Heart left ventricle (tissue), 16 donors: ENCODE measurements around the gene BGN. TPM values are rescaled to one million over a fixed set of nuclear protein-coding genes. Genes with fewer than 3 reads are reported as not detected.

Experiments used
- ATAC-seq, 4 donors: fragments of 200-7000 bp; cut with Tn5 transposase; one replicate each; pipeline ENCODE4 v1.9.1; 2020 to 2022; ENCODE audit warnings: moderate library complexity in 4 of 4, mild to moderate bottlenecking in 3 of 4, moderate number of reproducible peaks in 1 of 4
- DNase-seq, 5 donors: peaks; one replicate each; pipeline ENCODE4 v3.0.0-alpha.2; 2020
- H3K27ac ChIP-seq, 12 donors: fragments of 200-600 bp; sonication (generic) in 4 of 12; one replicate each; pipeline versions ENCODE4 v1.5.0 to v1.8.0; 2016 to 2022; ENCODE audit warnings: mild to moderate bottlenecking in 2 of 12
- H3K27me3 ChIP-seq, 9 donors: fragments of 200-600 bp; sonication (generic) in 2 of 9; one replicate each; pipeline versions ENCODE4 v1.5.1 to v1.8.0; 2016 to 2022; ENCODE audit warnings: mild to moderate bottlenecking in 3 of 9
- H3K36me3 ChIP-seq, 9 donors: fragments of 200-600 bp; sonication (generic) in 2 of 9; one replicate each; pipeline versions ENCODE4 v1.5.0 to v1.8.0; 2018 to 2022; ENCODE audit warnings: mild to moderate bottlenecking in 2 of 9
- H3K4me1 ChIP-seq, 12 donors: fragments of 200-600 bp; sonication (generic) in 4 of 12; one replicate each; pipeline versions ENCODE4 v1.5.0 to v1.8.0; 2016 to 2022; ENCODE audit warnings: mild to moderate bottlenecking in 3 of 12
- H3K4me3 ChIP-seq, 12 donors: fragments of 200-600 bp; sonication (generic) in 4 of 12; one replicate each; pipeline versions ENCODE4 v1.5.0 to v1.8.0; 2017 to 2022; ENCODE audit warnings: mild to moderate bottlenecking in 9 of 12, moderate library complexity in 4 of 12
- H3K9me3 ChIP-seq, 12 donors: fragments of 200-600 bp; sonication (generic) in 4 of 12; one replicate each; pipeline versions ENCODE4 v1.5.0 to v1.8.0; 2016 to 2022; ENCODE audit warnings: mild to moderate bottlenecking in 1 of 12
- CTCF ChIP-seq, 12 donors: fragments of 200-600 bp; sonication (generic) in 4 of 12; IDR thresholded peaks; one replicate each; pipeline versions ENCODE4 v1.5.0 to v1.8.0; 2018 to 2022; ENCODE audit warnings: antibody characterized with exemption in 12 of 12, mild to moderate bottlenecking in 5 of 12
- POLR2A ChIP-seq, 2 donors: fragments of 450-650 bp; IDR thresholded peaks; one replicate each; pipeline ENCODE4 v1.6.1; 2017; ENCODE audit warnings: antibody characterized with exemption in 2 of 2, mild to moderate bottlenecking in 2 of 2, moderate library complexity in 2 of 2
- WGBS, 4 donors: extraction: QIAGEN DNeasy Blood & Tissue Kit in 2 of 4; methylation state at CpG; one replicate each; pipeline versions ENCODE4 v1.1.5 to v1.1.7; 2013 to 2018; 5-methylcytosine and 5-hydroxymethylcytosine counted together
- intact Hi-C, 10 donors: fragments of 100-400 bp; cut with DNase I; formaldehyde crosslinking; loops; one replicate each; pipeline versions ENCODE4 v1.11.1 to v1.14.2; 2022
- polyA plus RNA-seq, 2 donors: library from polyadenylated mRNA; stranded (reverse); fragments of 200-250 nt; gene quantifications; one replicate each; pipeline ENCODE4 v1.2.3, GENCODE V29; 2013
- total RNA-seq, 9 donors: library from RNA; depleted of rRNA in 2 of 9; stranded (reverse); fragments of >200 nt in 2 of 9; fragmentation: NEBNext Ultra II Directional in 3 of 9; extraction: Animal tissue kit (Norgen Biotek cat#: 25700) in 3 of 9; gene quantifications; one replicate each; pipeline versions ENCODE4 v1.1.0 to v1.2.4, GENCODE V29; 2016 to 2023
- donor health status: ischemic (EF 13 %, LVEDD 7.1; RV severe dilation, severe dysfunction).
- donor health status: healthy with polysubstance abuse.
- donor health status: DM: no; HTN: yes; CAD: no.
- donor health status: DM: no; HTN: no; CAD: no.
- donor health status: ischemic (EF 25% LVEDD 6.9; RV normal size, moderate dysfunction).
- donor health status: ischemic (EF 25% LVEDD 5.7; RV mildly dilated, moderate dysfunction).
- donor health status: healthy.
- donor health status: DM: yes; HTN: yes; CAD: no.
- donor health status: ischemic (EF 35%, LVEDD 5.7; RV mildly dilated, moderate dysfunction).
- donor health status: nonischemic (EF 11% LVEDD 7.7; RV severe dilation, severe dysfunction).
- donor health status: DM: yes; HTN: yes; CAD: no.
- donor health status: PGD.
- donor health status: ischemic (EF 29% LVEDD 5.4; RV normal size, mild dysfunction).
- donor health status: nonischemic (EF 23%, LVEDD 6.1; RV moderate dilation, normal function).

BGN gene
- total and polyA plus RNA-seq, 11 donors, result 55.7 to 264 (median 76.9) TPM

- Histone ChIP-seq H3K36me3 (no peaks in the 10 kb centered on the region), H3K27ac (no peak overlapping the region), H3K4me3 (no peak overlapping the region), H3K9me3 (no peaks in the 10 kb centered on the region), H3K27me3 (no peaks in the 10 kb centered on the region), H3K4me1 (no peaks in the 10 kb centered on the region)
- no peak for DNase-seq
- 63 to 75% (median 66%) methylated on average over 7 of the region's 7 CpGs for WGBS, 4 donors
- intact Hi-C loops, result no loop called here
- ATAC-seq, result no peak
- TF ChIP-seq CTCF (IDR thresholded peaks at IDR 0.05), result no peak
- no peak for TF ChIP-seq POLR2A (IDR thresholded peaks at IDR 0.05)
Observed at GRCh38 chrX:153547195-153547594, 52.4 kb downstream of the BGN start.

- no peaks in the 10 kb centered on the region for H3K4me1 ChIP-seq
- no peak overlapping the region for H3K4me3 ChIP-seq
- DNase-seq (no peak), ATAC-seq (no peak)
- H3K27ac ChIP-seq, result no peak overlapping the region
- intact Hi-C loops, result no loop called here
- TF ChIP-seq CTCF (IDR thresholded peaks at IDR 0.05), result no peak
- no peak for TF ChIP-seq POLR2A (IDR thresholded peaks at IDR 0.05)
- no peaks in the 10 kb centered on the region for H3K36me3 ChIP-seq
- peaks cover 0 to 3% (median 0%) of the 10 kb centered on the region in 9 donors for H3K27me3 ChIP-seq
- no peaks in the 10 kb centered on the region for H3K9me3 ChIP-seq
- 89 to 93% (median 91%) methylated on average over 15 to 17 of the region's 17 CpGs for WGBS, 4 donors
Observed at GRCh38 chrX:153549231-153549630, 54.5 kb downstream of the BGN start.

GRCh38 chrX:153549807-153550206 is 55.0 kb downstream of the BGN start:
- H3K36me3 ChIP-seq, result no peaks in the 10 kb centered on the region
- TF ChIP-seq CTCF (IDR thresholded peaks at IDR 0.05) (no peak), POLR2A (IDR thresholded peaks at IDR 0.05) (no peak)
- DNase-seq (no peak), ATAC-seq (no peak)
- intact Hi-C loops, result loop anchor here in 4 of 10 donors (5.0 kb wide), 3 partner anchors 97 to 117 kb away; partner anchors contain the start of gene DUSP9 (in 2 of the 4)
- H3K27ac ChIP-seq, result no peak overlapping the region
- WGBS, 4 donors, result 82 to 89% (median 84%) methylated on average over 15 to 16 of the region's 16 CpGs
- H3K9me3 ChIP-seq, result no peaks in the 10 kb centered on the region
- H3K4me1 ChIP-seq, result no peaks in the 10 kb centered on the region
- H3K4me3 ChIP-seq, result no peak overlapping the region
- H3K27me3 ChIP-seq, result peaks cover 0 to 3% (median 0%) of the 10 kb centered on the region in 9 donors

- Histone ChIP-seq H3K36me3 (no peaks in the 10 kb centered on the region), H3K27ac (no peak overlapping the region), H3K27me3 (peaks cover 0 to 14% (median 0%) of the 10 kb centered on the region in 9 donors), H3K9me3 (no peaks in the 10 kb centered on the region), H3K4me3 (no peak overlapping the region), H3K4me1 (no peaks in the 10 kb centered on the region)
- no peak for DNase-seq
- WGBS, 4 donors, result 85 to 94% (median 89%) methylated on average over 5 of the region's 5 CpGs
- ATAC-seq, result no peak
- TF ChIP-seq POLR2A (IDR thresholded peaks at IDR 0.05), result no peak
- TF ChIP-seq CTCF (IDR thresholded peaks at IDR 0.05), result no peak
- intact Hi-C loops, result loop anchor here in 4 of 10 donors (5.0 kb wide), 3 partner anchors 96 to 116 kb away; partner anchors contain the start of gene DUSP9 (in 2 of the 4)
Observed at GRCh38 chrX:153551135-153551534, 56.4 kb downstream of the BGN start.
